Measurements from ENCODE around the gene VPS41. TPM values are rescaled to one million over a fixed set of nuclear protein-coding genes. Genes with fewer than 3 reads are reported as not detected.

Gene VPS41
- total RNA-seq, 1 donor from 2014 or later: 48.6 TPM

- intact Hi-C loops (cut with DNase I): no loop called here
- DNase-seq (ENCODE audit: low spot score): no peak
These were observed 81.0 kb downstream of the VPS41 start for GRCh38 chr7:38828026-38828425.

- intact Hi-C loops (cut with DNase I): no loop called here
These were observed 83.1 kb downstream of the VPS41 start for GRCh38 chr7:38825721-38826440.

GRCh38 chr7:38824948-38825347 lies 84.0 kb downstream of the VPS41 start:
- no peak for DNase-seq (ENCODE audit: low spot score)
- intact Hi-C loops (cut with DNase I): no loop called here

More at GRCh38 chr7:38825721-38826440, 83.1 kb downstream of the VPS41 start:
- no peak for DNase-seq (ENCODE audit: low spot score)

GRCh38 chr7:38822549-38822948 lies 86.4 kb downstream of the VPS41 start:
- no peak for DNase-seq (ENCODE audit: low spot score)
- intact Hi-C loops (cut with DNase I): no loop called here

GRCh38 chr7:38820571-38820970 lies 88.4 kb downstream of the VPS41 start:
- intact Hi-C loops (cut with DNase I): no loop called here

GRCh38 chr7:38819463-38819862 lies 89.5 kb downstream of the VPS41 start:
- intact Hi-C loops (cut with DNase I): no loop called here
- DNase-seq (ENCODE audit: low spot score): no peak

More at GRCh38 chr7:38820571-38820970, 88.4 kb downstream of the VPS41 start:
- no peak for DNase-seq (ENCODE audit: low spot score)

- DNase-seq (ENCODE audit: low spot score): no peak
- intact Hi-C loops (cut with DNase I): no loop called here
These were observed 91.5 kb downstream of the VPS41 start for GRCh38 chr7:38817526-38817925.

GRCh38 chr7:38813768-38814167 lies 95.2 kb downstream of the VPS41 start:
- DNase-seq (ENCODE audit: low spot score): no peak
- intact Hi-C loops (cut with DNase I): no loop called here

- DNase-seq (ENCODE audit: low spot score): no peak
- intact Hi-C loops (cut with DNase I): no loop called here
These were observed 102.1 kb downstream of the VPS41 start for GRCh38 chr7:38806912-38807311.

- intact Hi-C loops (cut with DNase I): no loop called here
- DNase-seq (ENCODE audit: low spot score): no peak
These were observed 107.2 kb downstream of the VPS41 start for GRCh38 chr7:38801786-38802185.

- intact Hi-C loops (cut with DNase I): loop anchor here (5.0 kb wide), 1 partner anchor 664 kb away; no protein-coding TSS in a partner anchor
- DNase-seq (ENCODE audit: low spot score): no peak
These were observed 110.3 kb downstream of the VPS41 start for GRCh38 chr7:38798552-38799267.

- no peak for DNase-seq (ENCODE audit: low spot score)
- intact Hi-C loops (cut with DNase I): loop anchor here (2.0 to 5.0 kb wide), 2 partner anchors 665 to 724 kb away; no protein-coding TSS in a partner anchor
These were observed 112.1 kb downstream of the VPS41 start for GRCh38 chr7:38796626-38797501.

- DNase-seq (ENCODE audit: low spot score): no peak
- intact Hi-C loops (cut with DNase I): loop anchor here (5.0 kb wide), 1 partner anchor 667 kb away; no protein-coding TSS in a partner anchor
These were observed 113.4 kb downstream of the VPS41 start for GRCh38 chr7:38795593-38795992.

GRCh38 chr7:38781991-38782390 lies 127.0 kb downstream of the VPS41 start:
- DNase-seq (ENCODE audit: low spot score): no peak
- intact Hi-C loops (cut with DNase I): no loop called here

- DNase-seq (ENCODE audit: low spot score): no peak
- intact Hi-C loops (cut with DNase I): no loop called here
These were observed 131.4 kb downstream of the VPS41 start for GRCh38 chr7:38777609-38778008.

GRCh38 chr7:38775506-38776175 lies 133.3 kb downstream of the VPS41 start:
- DNase-seq (ENCODE audit: low spot score): no peak
- intact Hi-C loops (cut with DNase I): no loop called here

- intact Hi-C loops (cut with DNase I): no loop called here
- no peak for DNase-seq (ENCODE audit: low spot score)
These were observed 135.6 kb downstream of the VPS41 start for GRCh38 chr7:38773430-38773829.

- no peak for DNase-seq (ENCODE audit: low spot score)
- intact Hi-C loops (cut with DNase I): no loop called here
These were observed 148.8 kb downstream of the VPS41 start for GRCh38 chr7:38760226-38760625.

- no peak for DNase-seq (ENCODE audit: low spot score)
- intact Hi-C loops (cut with DNase I): no loop called here
These were observed 150.0 kb downstream of the VPS41 start for GRCh38 chr7:38759028-38759427.

Measured in cardiac septum (tissue), 1 donor.